Mesodermal cell (in vitro differentiated cells): ENCODE data around the gene RBM7.

Experiments
- H3K27ac ChIP-seq: 2 replicates; pipeline ENCODE4 v1.7.0; 2013; ENCODE audit warnings: mild to moderate bottlenecking, low read depth, low read length, moderate library complexity; ENCODE audit not compliant: severe bottlenecking
- H3K36me3 ChIP-seq: 2 replicates; pipeline ENCODE4 v1.7.1; 2013; ENCODE audit warnings: mild to moderate bottlenecking, low read length, moderate library complexity; ENCODE audit not compliant: control insufficient read depth, insufficient read depth
- H3K4me1 ChIP-seq: one replicate; pipeline ENCODE4 v1.7.1; 2013; ENCODE audit warnings: mild to moderate bottlenecking, low read length; ENCODE audit not compliant: insufficient read depth, control insufficient read depth, poor library complexity, severe bottlenecking
- H3K4me3 ChIP-seq: 2 replicates; pipeline ENCODE4 v1.7.0; 2013; ENCODE audit warnings: low read length, control low read depth, mild to moderate bottlenecking; ENCODE audit not compliant: insufficient read depth, poor library complexity, severe bottlenecking; ENCODE audit errors: extremely low read depth
- H3K9me3 ChIP-seq: 2 replicates; pipeline ENCODE4 v1.7.1; 2013; ENCODE audit warnings: mild to moderate bottlenecking, low read length, moderate library complexity; ENCODE audit not compliant: control insufficient read depth
- WGBS, 2 experiments: methylation state at CpG; one replicate each; pipeline ENCODE4 v1.1.5; 2013; ENCODE audit warnings: missing lambda C conversion rate in 2 of 2; ENCODE audit not compliant: insufficient coverage in 2 of 2; 5-methylcytosine and 5-hydroxymethylcytosine counted together

The RBM7 gene

DNA sequence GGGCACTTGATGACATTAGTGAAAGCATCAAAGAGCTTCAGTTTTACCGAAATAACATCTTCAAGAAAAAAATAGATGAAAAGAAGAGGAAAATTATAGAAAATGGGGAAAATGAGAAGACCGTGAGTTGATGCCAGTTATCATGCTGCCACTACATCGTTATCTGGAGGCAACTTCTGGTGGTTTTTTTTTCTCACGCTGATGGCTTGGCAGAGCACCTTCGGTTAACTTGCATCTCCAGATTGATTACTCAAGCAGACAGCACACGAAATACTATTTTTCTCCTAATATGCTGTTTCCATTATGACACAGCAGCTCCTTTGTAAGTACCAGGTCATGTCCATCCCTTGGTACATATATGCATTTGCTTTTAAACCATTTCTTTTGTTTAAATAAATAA is 49.4 kb downstream of the RBM7 start:
- H3K9me3 ChIP-seq: no peaks in the 10 kb centered on the region
- H3K27ac ChIP-seq: no peak overlapping the region
- 94 to 97% methylated on average over 5 to 6 of the region's 6 CpGs for WGBS, 2 experiments
- peaks cover 83% of the 10 kb centered on the region for H3K36me3 ChIP-seq
- H3K4me1 ChIP-seq: peaks cover 8% of the 10 kb centered on the region
- H3K4me3 ChIP-seq: no peak overlapping the region

DNA sequence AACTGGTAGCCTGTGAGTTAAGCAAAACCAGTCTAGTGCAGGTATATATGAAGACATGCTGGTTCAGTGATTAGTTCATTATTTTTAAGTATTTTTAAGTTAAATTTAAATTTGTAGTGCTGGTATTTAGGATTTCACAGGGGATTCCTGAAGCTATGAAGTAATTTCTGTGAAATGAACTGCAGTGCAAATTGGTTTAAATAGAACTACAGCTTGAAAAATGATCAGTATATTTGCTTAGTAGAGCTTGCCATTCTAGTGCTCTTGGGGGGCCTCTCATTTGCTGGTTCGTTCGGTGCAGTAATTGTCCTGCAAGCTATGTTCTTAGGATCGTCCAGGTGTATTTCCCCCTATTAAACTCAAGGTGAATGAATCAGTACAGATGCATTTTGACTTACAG is 51.9 kb downstream of the RBM7 start:
- Histone ChIP-seq H3K36me3 (peaks cover 72% of the 10 kb centered on the region), H3K27ac (no peak overlapping the region)
- no CpG with 5 or more reads among the region's 3 CpGs for WGBS, 2 experiments

More for the DNA sequence above, 51.9 kb downstream of the RBM7 start:
- Histone ChIP-seq H3K4me3 (no peak overlapping the region), H3K9me3 (no peaks in the 10 kb centered on the region), H3K4me1 (peaks cover 4% of the 10 kb centered on the region)
